Measurements from ENCODE around the gene LRG1.

The LRG1 gene

GRCh38 chr19:4585556-4585955 lies 45.7 kb upstream of the LRG1 start (continued):
- TF ChIP-seq CREB5 (CRISPR knock-in tag; IDR thresholded peaks at IDR 0.05; ENCODE audit: low read depth) (no peak), ZC3H10 (CRISPR knock-in tag; IDR thresholded peaks at IDR 0.05) (no peak)
- TF ChIP-seq, protein P1, sequence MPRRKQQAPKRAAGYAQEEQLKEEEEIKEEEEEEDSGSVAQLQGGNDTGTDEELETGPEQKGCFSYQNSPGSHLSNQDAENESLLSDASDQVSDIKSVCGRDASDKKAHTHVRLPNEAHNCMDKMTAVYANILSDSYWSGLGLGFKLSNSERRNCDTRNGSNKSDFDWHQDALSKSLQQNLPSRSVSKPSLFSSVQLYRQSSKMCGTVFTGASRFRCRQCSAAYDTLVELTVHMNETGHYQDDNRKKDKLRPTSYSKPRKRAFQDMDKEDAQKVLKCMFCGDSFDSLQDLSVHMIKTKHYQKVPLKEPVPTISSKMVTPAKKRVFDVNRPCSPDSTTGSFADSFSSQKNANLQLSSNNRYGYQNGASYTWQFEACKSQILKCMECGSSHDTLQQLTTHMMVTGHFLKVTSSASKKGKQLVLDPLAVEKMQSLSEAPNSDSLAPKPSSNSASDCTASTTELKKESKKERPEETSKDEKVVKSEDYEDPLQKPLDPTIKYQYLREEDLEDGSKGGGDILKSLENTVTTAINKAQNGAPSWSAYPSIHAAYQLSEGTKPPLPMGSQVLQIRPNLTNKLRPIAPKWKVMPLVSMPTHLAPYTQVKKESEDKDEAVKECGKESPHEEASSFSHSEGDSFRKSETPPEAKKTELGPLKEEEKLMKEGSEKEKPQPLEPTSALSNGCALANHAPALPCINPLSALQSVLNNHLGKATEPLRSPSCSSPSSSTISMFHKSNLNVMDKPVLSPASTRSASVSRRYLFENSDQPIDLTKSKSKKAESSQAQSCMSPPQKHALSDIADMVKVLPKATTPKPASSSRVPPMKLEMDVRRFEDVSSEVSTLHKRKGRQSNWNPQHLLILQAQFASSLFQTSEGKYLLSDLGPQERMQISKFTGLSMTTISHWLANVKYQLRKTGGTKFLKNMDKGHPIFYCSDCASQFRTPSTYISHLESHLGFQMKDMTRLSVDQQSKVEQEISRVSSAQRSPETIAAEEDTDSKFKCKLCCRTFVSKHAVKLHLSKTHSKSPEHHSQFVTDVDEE (CRISPR knock-in tag; IDR thresholded peaks at IDR 0.05): no peak

- no peak for TF ChIP-seq BACH2 (CRISPR knock-in tag; IDR thresholded peaks at IDR 0.05; ENCODE audit: borderline replicate concordance)
- TF ChIP-seq SNAI2 (CRISPR knock-in tag; IDR thresholded peaks at IDR 0.05): no peak
- no peak for TF ChIP-seq GLIS3 (CRISPR knock-in tag; IDR thresholded peaks at IDR 0.05)
- no peak for TF ChIP-seq ESRRG (CRISPR knock-in tag; IDR thresholded peaks at IDR 0.05)
- no peak for TF ChIP-seq PATZ1 (CRISPR knock-in tag; IDR thresholded peaks at IDR 0.05; ENCODE audit: borderline replicate concordance)
- TF ChIP-seq CSDC2 (CRISPR knock-in tag; IDR thresholded peaks at IDR 0.05): no peak
- TF ChIP-seq ISL1 (CRISPR knock-in tag; IDR thresholded peaks at IDR 0.05): no peak
- no peak for ATAC-seq
Observed at GRCh38 chr19:4584670-4585460, 45.0 kb upstream of the LRG1 start.

- TF ChIP-seq GLIS3 (CRISPR knock-in tag; IDR thresholded peaks at IDR 0.05): no peak
- no peak for TF ChIP-seq ZFP30 (CRISPR knock-in tag; IDR thresholded peaks at IDR 0.05)
- no peak for TF ChIP-seq TCF4 (CRISPR knock-in tag; IDR thresholded peaks at IDR 0.05; ENCODE audit: borderline replicate concordance)
- no peak for TF ChIP-seq ARNTL (CRISPR knock-in tag; IDR thresholded peaks at IDR 0.05; ENCODE audit: borderline replicate concordance, low read depth)
- no peak for TF ChIP-seq ZNF70 (CRISPR knock-in tag; IDR thresholded peaks at IDR 0.05)
- no peak for TF ChIP-seq BACH2 (CRISPR knock-in tag; IDR thresholded peaks at IDR 0.05; ENCODE audit: borderline replicate concordance)
- TF ChIP-seq, protein P2, sequence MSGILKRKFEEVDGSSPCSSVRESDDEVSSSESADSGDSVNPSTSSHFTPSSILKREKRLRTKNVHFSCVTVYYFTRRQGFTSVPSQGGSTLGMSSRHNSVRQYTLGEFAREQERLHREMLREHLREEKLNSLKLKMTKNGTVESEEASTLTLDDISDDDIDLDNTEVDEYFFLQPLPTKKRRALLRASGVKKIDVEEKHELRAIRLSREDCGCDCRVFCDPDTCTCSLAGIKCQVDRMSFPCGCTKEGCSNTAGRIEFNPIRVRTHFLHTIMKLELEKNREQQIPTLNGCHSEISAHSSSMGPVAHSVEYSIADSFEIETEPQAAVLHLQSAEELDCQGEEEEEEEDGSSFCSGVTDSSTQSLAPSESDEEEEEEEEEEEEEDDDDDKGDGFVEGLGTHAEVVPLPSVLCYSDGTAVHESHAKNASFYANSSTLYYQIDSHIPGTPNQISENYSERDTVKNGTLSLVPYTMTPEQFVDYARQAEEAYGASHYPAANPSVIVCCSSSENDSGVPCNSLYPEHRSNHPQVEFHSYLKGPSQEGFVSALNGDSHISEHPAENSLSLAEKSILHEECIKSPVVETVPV (CRISPR knock-in tag; IDR thresholded peaks at IDR 0.05): no peak
- no peak for TF ChIP-seq SNAI2 (CRISPR knock-in tag; IDR thresholded peaks at IDR 0.05)
- TF ChIP-seq CREB5 (CRISPR knock-in tag; IDR thresholded peaks at IDR 0.05; ENCODE audit: low read depth): no peak
- TF ChIP-seq ZNF565 (CRISPR knock-in tag; conservative IDR thresholded peaks at IDR 0.05; ENCODE audit: low read depth): no peak
- TF ChIP-seq ZNF8 (CRISPR knock-in tag; IDR thresholded peaks at IDR 0.05): no peak
- TF ChIP-seq CSDC2 (CRISPR knock-in tag; IDR thresholded peaks at IDR 0.05): no peak
- TF ChIP-seq PATZ1 (CRISPR knock-in tag; IDR thresholded peaks at IDR 0.05; ENCODE audit: borderline replicate concordance): no peak
- TF ChIP-seq ESRRG (CRISPR knock-in tag; IDR thresholded peaks at IDR 0.05): no peak
- TF ChIP-seq, protein P1 (CRISPR knock-in tag; IDR thresholded peaks at IDR 0.05): no peak
- ATAC-seq: peak; percentile 71
Observed at GRCh38 chr19:4583961-4584669, 44.3 kb upstream of the LRG1 start.
